ENCODE data around the gene PRKAR2A. TPM values are rescaled to one million over a fixed set of nuclear protein-coding genes. Genes with fewer than 3 reads are reported as not detected.

Gene PRKAR2A
- polyA plus RNA-seq, 1 of the 3 experiments (the other 2 are of a cell fraction) = 5.2 TPM

GRCh38 chr3:48826451-48826850 lies 21.2 kb downstream of the PRKAR2A start:
- whole genome bisulfite sequencing (ENCODE audit: low lambda C conversion rate) = 54% methylated on average over 2 of the region's 2 CpGs

More at GRCh38 chr3:48826451-48826850, 21.2 kb downstream of the PRKAR2A start:
- no peak overlapping the region for H3K9ac ChIP-seq
- H3K79me2 ChIP-seq (ENCODE audit: insufficient read depth) = peaks cover 55% of the 10 kb centered on the region
- H3K9me3 ChIP-seq = no peaks in the 10 kb centered on the region
- H3F3A ChIP-seq (replicated peaks; ENCODE audit: insufficient read depth) = peaks cover 7% of the 10 kb centered on the region
- POLR2A ChIA-PET = no interaction called here
- no peaks in the 10 kb centered on the region for H4K20me1 ChIP-seq (ENCODE audit: insufficient read depth)
- H3K4me1 ChIP-seq (ENCODE audit: control insufficient read depth in 1 of 2, insufficient read depth in 2 of 2, low read depth in 1 of 2, low read length in 1 of 2) = peaks cover 3 to 4% of the 10 kb centered on the region in 2 experiments; a peak in 3 of 4 replicates
- H3K9me2 ChIP-seq = no peaks in the 10 kb centered on the region
- H3K4me3 ChIP-seq (ENCODE audit: low read depth in 2 of 2, low read length in 1 of 2) = no peak overlapping the region
- CTCF ChIA-PET = no interaction called here
- peak overlapping the region in 1 of 2 experiments; percentile 65; a peak in 2 of 4 replicates for H3K27ac ChIP-seq (ENCODE audit: low read depth in 2 of 2, low read length in 1 of 2)
- no peaks in the 10 kb centered on the region for H3K36me3 ChIP-seq (replicated peaks in 1 of 2; ENCODE audit: control insufficient read depth in 1 of 2, insufficient read depth in 2 of 2, low read length in 1 of 2)
- no peaks in the 10 kb centered on the region for H3K27me3 ChIP-seq (ENCODE audit: insufficient read depth)
- TF ChIP-seq, protein P1, sequence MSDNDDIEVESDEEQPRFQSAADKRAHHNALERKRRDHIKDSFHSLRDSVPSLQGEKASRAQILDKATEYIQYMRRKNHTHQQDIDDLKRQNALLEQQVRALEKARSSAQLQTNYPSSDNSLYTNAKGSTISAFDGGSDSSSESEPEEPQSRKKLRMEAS (IDR thresholded peaks at IDR 0.05; ENCODE audit: low read depth) = 0 out of 2 replicates have a peak, but pooled peaks have one; percentile 30
- TF ChIP-seq USF1 (IDR thresholded peaks at IDR 0.05; ENCODE audit: borderline replicate concordance, low read depth) = no peak
- no peak for TF ChIP-seq IRF3 (IDR thresholded peaks at IDR 0.05; ENCODE audit: low read depth, low read length)
- TF ChIP-seq USF2 (IDR thresholded peaks at IDR 0.05; ENCODE audit: borderline replicate concordance, low read depth, low read length) = no peak
- TF ChIP-seq GABPA (IDR thresholded peaks at IDR 0.05; ENCODE audit: low read depth) = no peak
- TF ChIP-seq ELF1 (IDR thresholded peaks at IDR 0.05) = no peak
- TF ChIP-seq, protein P2, sequence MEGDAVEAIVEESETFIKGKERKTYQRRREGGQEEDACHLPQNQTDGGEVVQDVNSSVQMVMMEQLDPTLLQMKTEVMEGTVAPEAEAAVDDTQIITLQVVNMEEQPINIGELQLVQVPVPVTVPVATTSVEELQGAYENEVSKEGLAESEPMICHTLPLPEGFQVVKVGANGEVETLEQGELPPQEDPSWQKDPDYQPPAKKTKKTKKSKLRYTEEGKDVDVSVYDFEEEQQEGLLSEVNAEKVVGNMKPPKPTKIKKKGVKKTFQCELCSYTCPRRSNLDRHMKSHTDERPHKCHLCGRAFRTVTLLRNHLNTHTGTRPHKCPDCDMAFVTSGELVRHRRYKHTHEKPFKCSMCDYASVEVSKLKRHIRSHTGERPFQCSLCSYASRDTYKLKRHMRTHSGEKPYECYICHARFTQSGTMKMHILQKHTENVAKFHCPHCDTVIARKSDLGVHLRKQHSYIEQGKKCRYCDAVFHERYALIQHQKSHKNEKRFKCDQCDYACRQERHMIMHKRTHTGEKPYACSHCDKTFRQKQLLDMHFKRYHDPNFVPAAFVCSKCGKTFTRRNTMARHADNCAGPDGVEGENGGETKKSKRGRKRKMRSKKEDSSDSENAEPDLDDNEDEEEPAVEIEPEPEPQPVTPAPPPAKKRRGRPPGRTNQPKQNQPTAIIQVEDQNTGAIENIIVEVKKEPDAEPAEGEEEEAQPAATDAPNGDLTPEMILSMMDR (IDR thresholded peaks at IDR 0.05) = no peak
- no peak for TF ChIP-seq TEAD4 (IDR thresholded peaks at IDR 0.05; ENCODE audit: borderline replicate concordance, insufficient read depth)
- no peak for TF ChIP-seq MEF2A (IDR thresholded peaks at IDR 0.05; ENCODE audit: borderline replicate concordance, low read depth)
- TF ChIP-seq GATA2 (CRISPR knock-in tag; IDR thresholded peaks at IDR 0.05) = no peak
- peak; percentile 25; the same call in 1 of the 2 replicates for TF ChIP-seq FOSL2 (IDR thresholded peaks at IDR 0.05; ENCODE audit: borderline replicate concordance, low read depth)
- H3K4me2 ChIP-seq = peak overlapping the region; percentile 14
- DNase-seq = no peak
- no peak overlapping the region for H2AFZ ChIP-seq (ENCODE audit: low read depth)
